GM23248 (cell line): ENCODE results near the gene EGFLAM.
"Not testable (repeated sequence)": the region's sequence is repeated elsewhere in the genome, so short reads cannot be mapped to it uniquely, and the experiment has no call there.

Experiments used
- EZH2 ChIP-seq: fragments of 200-600 bp; sonication (generic); IDR thresholded peaks from 2 replicates; pipeline ENCODE4 v1.6.1; 2018; ENCODE audit warnings: antibody characterized with exemption, mild to moderate bottlenecking; ENCODE audit not compliant: insufficient read depth, poor library complexity, severe bottlenecking
- EZH2phosphoT487 ChIP-seq: fragments of 200-600 bp; sonication (generic); IDR thresholded peaks from 2 replicates; pipeline ENCODE4 v1.6.1; 2018; ENCODE audit warnings: antibody characterized with exemption, moderate library complexity, mild to moderate bottlenecking, low read depth; ENCODE audit not compliant: insufficient read depth

- TF ChIP-seq EZH2, EZH2phosphoT487: not testable (repeated sequence)
These were observed 157.4 kb downstream of the EGFLAM start for GRCh38 chr5:38415772-38416171.
